HCT116 (cell line): ENCODE data around the gene ADM2. TPM values are rescaled to one million over a fixed set of nuclear protein-coding genes. Genes with fewer than 3 reads are reported as not detected.

Source experiments
- ATAC-seq: fragments of 200-7000 bp; cut with Tn5 transposase; 2 replicates; pipeline ENCODE4 v1.9.1; 2020; ENCODE audit warnings: mild to moderate bottlenecking, moderate library complexity
- BruUV-seq: library from RNA; stranded (reverse); fragments of 400-500 nt; replicated peaks from 2 replicates; lab custom pipeline; 2021; lab: Mats Ljungman, UMichigan
- CTCF ChIA-PET: fragments of 300-600 bp; sonication (Branson Sonifier 250); formaldehyde crosslinking; loops from one replicate; lab custom pipeline; 2021; ENCODE audit warnings: antibody characterized with exemption; lab: Charles Lee
- POLR2A ChIA-PET: fragments of 300-600, 350-600 bp; sonication (Branson Sonifier 250); formaldehyde crosslinking; loops from one replicate; lab custom pipeline; 2021; ENCODE audit warnings: antibody characterized with exemption; lab: Charles Lee
- RAD21 ChIA-PET, 2 experiments: fragments of 300-600 bp; sonication (Branson Sonifier 250); formaldehyde crosslinking; loops; one replicate each; lab custom pipeline; 2023; ENCODE audit warnings: low total read pairs in 2 of 2; ENCODE audit not compliant: uncharacterized antibody in 2 of 2, unreplicated experiment in 2 of 2, low non-redundant PET in 1 of 2; lab: Charles Lee
- DNase-seq: peaks from one replicate; pipeline ENCODE4 v3.0.0-alpha.2; 2010; ENCODE audit warnings: low read depth, low spot score
- H2AFZ ChIP-seq: fragments of 200-600 bp; shearing (Covaris generic), sonication (generic); 2 replicates; pipeline ENCODE4 v1.6.1; 2017; ENCODE audit warnings: low read depth, mixed run types, mixed read lengths, antibody characterized with exemption, low read length; ENCODE audit not compliant: poor library complexity, severe bottlenecking
- H3K27ac ChIP-seq: 2 replicates; pipeline ENCODE4 v1.5.1; 2012; ENCODE audit warnings: low read depth, low read length
- H3K27me3 ChIP-seq: fragments of 200-600 bp; sonication (generic); 2 replicates; pipeline ENCODE4 v1.6.1; 2016; ENCODE audit warnings: mixed run types, low read length, mixed read lengths; ENCODE audit not compliant: insufficient read depth
- H3K36me3 ChIP-seq, 2 experiments: fragments of 200-500 bp in 1 of 2; fragments of 200-600 bp in 1 of 2; sonication (Bioruptor generic) in 1 of 2; sonication (generic) in 1 of 2; 2 replicates each; pipeline versions ENCODE4 v1.5.1 to v1.6.1; 2014 to 2016; ENCODE audit warnings: low read length in 2 of 2, inconsistent platforms in 1 of 2, mixed read lengths in 1 of 2, mixed run types in 1 of 2; ENCODE audit not compliant: insufficient read depth in 2 of 2, control insufficient read depth in 1 of 2
- H3K4me1 ChIP-seq, 2 experiments: fragments of 200-600 bp in 1 of 2; sonication (generic) in 1 of 2; 2 replicates each; pipeline versions ENCODE4 v1.5.1 to v1.6.1; 2012 to 2017; ENCODE audit warnings: low read length in 2 of 2, inconsistent platforms in 1 of 2, mild to moderate bottlenecking in 1 of 2, mixed read lengths in 1 of 2, mixed run types in 1 of 2, moderate library complexity in 1 of 2; ENCODE audit not compliant: insufficient read depth in 2 of 2, control insufficient read depth in 1 of 2
- H3K4me2 ChIP-seq: fragments of 200-600 bp; sonication (generic); 2 replicates; pipeline ENCODE4 v1.6.1; 2017; ENCODE audit warnings: mixed run types, low read length, mixed read lengths
- H3K4me3 ChIP-seq, 2 experiments: fragments of 200-600 bp in 1 of 2; sonication (generic) in 1 of 2; replicated peaks in 1 of 2; 2 replicates each; pipeline ENCODE4 v1.5.1; 2011 to 2016; ENCODE audit warnings: low read length in 2 of 2, control low read depth in 1 of 2, low read depth in 1 of 2, mild to moderate bottlenecking in 1 of 2, mixed read lengths in 1 of 2, mixed run types in 1 of 2
- H3K79me2 ChIP-seq: fragments of 200-600 bp; sonication (generic); 2 replicates; pipeline ENCODE4 v1.6.1; 2017; ENCODE audit warnings: mild to moderate bottlenecking, mixed run types, low read length, moderate library complexity, mixed read lengths; ENCODE audit not compliant: insufficient read depth
- H3K9ac ChIP-seq: fragments of 200-600 bp; sonication (generic); 2 replicates; pipeline ENCODE4 v1.6.1; 2016; ENCODE audit warnings: low read length, mixed read lengths
- H3K9me2 ChIP-seq: fragments of 200-600 bp; sonication (generic), shearing (Covaris generic); 2 replicates; pipeline ENCODE4 v1.6.1; 2017; ENCODE audit warnings: mixed run types, mild to moderate bottlenecking, moderate library complexity; ENCODE audit not compliant: insufficient read depth
- H3K9me3 ChIP-seq, 2 experiments: fragments of 200-500 bp in 1 of 2; fragments of 200-600 bp in 1 of 2; sonication (Bioruptor generic) in 1 of 2; sonication (generic) in 1 of 2; 2 replicates each; pipeline ENCODE4 v1.6.1; 2014 to 2017; ENCODE audit warnings: low read length in 2 of 2, mixed read lengths in 2 of 2, inconsistent platforms in 1 of 2, low read depth in 1 of 2, mild to moderate bottlenecking in 1 of 2, mixed run types in 1 of 2, moderate library complexity in 1 of 2; ENCODE audit not compliant: control insufficient read depth in 1 of 2, insufficient read depth in 1 of 2
- H4K20me1 ChIP-seq: fragments of 200-600 bp; sonication (generic), shearing (Covaris generic); 2 replicates; pipeline ENCODE4 v1.6.1; 2017; ENCODE audit warnings: mixed run types, mild to moderate bottlenecking, moderate library complexity; ENCODE audit not compliant: insufficient read depth
- CEBPB ChIP-seq: IDR thresholded peaks from 2 replicates; pipeline ENCODE4 v1.6.1; 2012; ENCODE audit warnings: low read depth
- ELF1 ChIP-seq: IDR thresholded peaks from 2 replicates; pipeline ENCODE4 v1.6.1; 2012; ENCODE audit warnings: low read depth, borderline replicate concordance
- EZH2 ChIP-seq: fragments of 200-600 bp; sonication (generic); IDR thresholded peaks from 2 replicates; pipeline ENCODE4 v1.6.1; 2017; ENCODE audit warnings: antibody characterized with exemption, mixed run types
- EZH2phosphoT487 ChIP-seq: fragments of 200-600 bp; IDR thresholded peaks from 2 replicates; pipeline ENCODE4 v1.6.1; 2018; ENCODE audit warnings: antibody characterized with exemption, borderline replicate concordance
- FOSL1 ChIP-seq: IDR thresholded peaks from 2 replicates; pipeline ENCODE4 v1.6.1; 2012; ENCODE audit warnings: low read depth
- JUND ChIP-seq: IDR thresholded peaks from 2 replicates; pipeline ENCODE4 v1.6.1; 2012
- POLR2AphosphoS5 ChIP-seq: IDR thresholded peaks from 2 replicates; pipeline ENCODE4 v1.6.1; 2011; ENCODE audit warnings: mild to moderate bottlenecking, low read depth, low read length, moderate library complexity
- RAD21 ChIP-seq: IDR thresholded peaks from 2 replicates; pipeline ENCODE4 v1.6.1; 2012; ENCODE audit warnings: low read depth, mild to moderate bottlenecking
- SIN3A ChIP-seq: IDR thresholded peaks from 2 replicates; pipeline ENCODE4 v1.6.1; 2012; ENCODE audit warnings: low read depth
- TCF7L2 ChIP-seq: IDR thresholded peaks from 2 replicates; pipeline ENCODE4 v1.7.0; 2011; ENCODE audit warnings: borderline replicate concordance, inconsistent platforms; ENCODE audit not compliant: insufficient read depth, insufficient read length; ENCODE audit errors: extremely low read depth
- YY1 ChIP-seq: IDR thresholded peaks from 2 replicates; pipeline ENCODE4 v1.6.1; 2011; ENCODE audit warnings: low read length, low read depth, moderate library complexity, mild to moderate bottlenecking; ENCODE audit not compliant: insufficient replicate concordance; ENCODE audit errors: extremely low read depth
- ZBTB33 ChIP-seq: IDR thresholded peaks from 2 replicates; pipeline ENCODE4 v1.6.1; 2011; ENCODE audit warnings: mild to moderate bottlenecking, low read length, moderate library complexity; ENCODE audit not compliant: insufficient replicate concordance; ENCODE audit errors: extremely low read depth
- ZNF274 ChIP-seq: fragments of 200-500 bp; sonication (Bioruptor generic); IDR thresholded peaks from 2 replicates; pipeline ENCODE4 v1.6.1; 2014; ENCODE audit warnings: mild to moderate bottlenecking, low read depth, low read length, inconsistent platforms
- intact Hi-C: fragments of 100-400 bp; cut with micrococcal nuclease; formaldehyde crosslinking; loops from 2 replicates; pipeline ENCODE4 v1.10.0; 2022
- total RNA-seq: library from RNA; stranded (reverse); gene quantifications from one replicate; pipeline ENCODE4 v1.2.1, GENCODE V29; 2021; ENCODE audit not compliant: unreplicated experiment
- TF ChIP-seq, protein P1 (sequence below): IDR thresholded peaks from 2 replicates; pipeline ENCODE4 v1.6.1; 2012
- TF ChIP-seq, protein P2 (sequence below): IDR thresholded peaks from 2 replicates; pipeline ENCODE4 v1.6.1; 2012; ENCODE audit warnings: low read depth
- TF ChIP-seq, protein P3 (sequence below): IDR thresholded peaks from 2 replicates; pipeline ENCODE4 v1.6.1; 2012

Gene ADM2
- total RNA-seq, 1 experiment from 2014 or later, result 12.8 TPM

DNA sequence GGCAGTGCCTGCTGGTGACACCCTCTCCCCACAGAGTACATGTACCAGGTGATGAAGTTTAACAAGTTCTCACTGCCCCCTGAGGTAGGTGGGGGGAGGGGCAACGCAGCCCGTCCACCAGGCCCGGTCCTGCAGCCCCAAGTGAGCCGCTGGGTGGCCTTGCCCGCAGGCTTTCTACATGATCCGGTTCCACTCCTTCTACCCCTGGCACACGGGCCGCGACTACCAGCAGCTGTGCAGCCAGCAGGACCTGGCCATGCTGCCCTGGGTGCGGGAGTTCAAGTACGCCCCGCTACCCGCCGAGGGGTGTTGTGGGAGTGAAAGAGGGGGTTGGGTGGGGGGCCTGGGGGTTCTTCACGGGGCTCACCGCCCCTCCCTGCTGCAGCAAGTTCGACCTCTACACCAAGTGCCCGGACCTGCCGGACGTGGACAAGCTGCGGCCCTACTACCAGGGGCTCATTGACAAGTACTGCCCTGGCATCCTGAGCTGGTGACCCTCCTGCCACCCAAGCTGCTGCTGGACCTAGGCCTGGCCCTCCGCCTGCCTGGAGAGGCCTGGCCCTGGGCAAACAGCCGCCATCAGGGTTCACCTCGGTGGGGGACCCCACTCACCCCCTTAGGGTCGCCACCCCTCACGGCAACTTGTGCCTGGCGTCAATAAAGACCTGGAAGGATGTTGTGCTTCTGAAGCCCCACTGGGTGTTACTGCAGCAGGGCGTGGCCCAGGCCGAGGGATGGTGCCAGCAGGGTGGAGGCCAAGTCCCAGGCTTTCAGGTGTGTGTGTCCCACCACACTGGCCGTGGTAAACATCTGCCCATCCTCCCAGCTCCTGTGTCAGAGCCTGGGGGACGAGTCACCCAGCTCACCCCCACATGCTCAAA is 8.3 kb downstream of the ADM2 start:
- no TSS peak for BruUV-seq
- Histone ChIP-seq H4K20me1 (no peaks in the 10 kb centered on the region), H3K27ac (no peak overlapping the region), H3K9me3 (no peaks in the 10 kb centered on the region), H3K9me2 (no peaks in the 10 kb centered on the region), H3K4me3 (no peak overlapping the region), H2AFZ (no peak overlapping the region), H3K4me2 (no peak overlapping the region), H3K79me2 (no peaks in the 10 kb centered on the region), H3K4me1 (peaks cover 1 to 11% of the 10 kb centered on the region in 2 experiments; a peak in 3 of 4 replicates), H3K36me3 (no peaks in the 10 kb centered on the region), H3K27me3 (no peaks in the 10 kb centered on the region), H3K9ac (no peak overlapping the region)
- ChIA-PET RAD21 (no interaction called here), POLR2A (no interaction called here), CTCF (no interaction called here)
- no peak for DNase-seq
- intact Hi-C loops, result no loop called here
- no peak for ATAC-seq
- TF ChIP-seq YY1, result no peak
- TF ChIP-seq ZBTB33, result no peak
- no peak for TF ChIP-seq RAD21
- TF ChIP-seq CEBPB, result no peak
- no peak for TF ChIP-seq JUND
- TF ChIP-seq, protein P1, sequence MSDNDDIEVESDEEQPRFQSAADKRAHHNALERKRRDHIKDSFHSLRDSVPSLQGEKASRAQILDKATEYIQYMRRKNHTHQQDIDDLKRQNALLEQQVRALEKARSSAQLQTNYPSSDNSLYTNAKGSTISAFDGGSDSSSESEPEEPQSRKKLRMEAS, result no peak
- no peak for TF ChIP-seq SIN3A
- TF ChIP-seq FOSL1, result no peak
- no peak for TF ChIP-seq ELF1
- no peak for TF ChIP-seq TCF7L2
- TF ChIP-seq, protein P2, sequence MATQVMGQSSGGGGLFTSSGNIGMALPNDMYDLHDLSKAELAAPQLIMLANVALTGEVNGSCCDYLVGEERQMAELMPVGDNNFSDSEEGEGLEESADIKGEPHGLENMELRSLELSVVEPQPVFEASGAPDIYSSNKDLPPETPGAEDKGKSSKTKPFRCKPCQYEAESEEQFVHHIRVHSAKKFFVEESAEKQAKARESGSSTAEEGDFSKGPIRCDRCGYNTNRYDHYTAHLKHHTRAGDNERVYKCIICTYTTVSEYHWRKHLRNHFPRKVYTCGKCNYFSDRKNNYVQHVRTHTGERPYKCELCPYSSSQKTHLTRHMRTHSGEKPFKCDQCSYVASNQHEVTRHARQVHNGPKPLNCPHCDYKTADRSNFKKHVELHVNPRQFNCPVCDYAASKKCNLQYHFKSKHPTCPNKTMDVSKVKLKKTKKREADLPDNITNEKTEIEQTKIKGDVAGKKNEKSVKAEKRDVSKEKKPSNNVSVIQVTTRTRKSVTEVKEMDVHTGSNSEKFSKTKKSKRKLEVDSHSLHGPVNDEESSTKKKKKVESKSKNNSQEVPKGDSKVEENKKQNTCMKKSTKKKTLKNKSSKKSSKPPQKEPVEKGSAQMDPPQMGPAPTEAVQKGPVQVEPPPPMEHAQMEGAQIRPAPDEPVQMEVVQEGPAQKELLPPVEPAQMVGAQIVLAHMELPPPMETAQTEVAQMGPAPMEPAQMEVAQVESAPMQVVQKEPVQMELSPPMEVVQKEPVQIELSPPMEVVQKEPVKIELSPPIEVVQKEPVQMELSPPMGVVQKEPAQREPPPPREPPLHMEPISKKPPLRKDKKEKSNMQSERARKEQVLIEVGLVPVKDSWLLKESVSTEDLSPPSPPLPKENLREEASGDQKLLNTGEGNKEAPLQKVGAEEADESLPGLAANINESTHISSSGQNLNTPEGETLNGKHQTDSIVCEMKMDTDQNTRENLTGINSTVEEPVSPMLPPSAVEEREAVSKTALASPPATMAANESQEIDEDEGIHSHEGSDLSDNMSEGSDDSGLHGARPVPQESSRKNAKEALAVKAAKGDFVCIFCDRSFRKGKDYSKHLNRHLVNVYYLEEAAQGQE, result no peak
- TF ChIP-seq EZH2, result no peak
- TF ChIP-seq ZNF274, result no peak
- TF ChIP-seq EZH2phosphoT487, result no peak
- no peak for TF ChIP-seq POLR2AphosphoS5
- TF ChIP-seq, protein P3, sequence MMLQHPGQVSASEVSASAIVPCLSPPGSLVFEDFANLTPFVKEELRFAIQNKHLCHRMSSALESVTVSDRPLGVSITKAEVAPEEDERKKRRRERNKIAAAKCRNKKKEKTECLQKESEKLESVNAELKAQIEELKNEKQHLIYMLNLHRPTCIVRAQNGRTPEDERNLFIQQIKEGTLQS, result no peak
